ENCODE results near the gene BHLHE40.
"Not testable (repeated sequence)": the region's sequence is repeated elsewhere in the genome, so short reads cannot be mapped to it uniquely, and the experiment has no call there.

Gene BHLHE40

DNA sequence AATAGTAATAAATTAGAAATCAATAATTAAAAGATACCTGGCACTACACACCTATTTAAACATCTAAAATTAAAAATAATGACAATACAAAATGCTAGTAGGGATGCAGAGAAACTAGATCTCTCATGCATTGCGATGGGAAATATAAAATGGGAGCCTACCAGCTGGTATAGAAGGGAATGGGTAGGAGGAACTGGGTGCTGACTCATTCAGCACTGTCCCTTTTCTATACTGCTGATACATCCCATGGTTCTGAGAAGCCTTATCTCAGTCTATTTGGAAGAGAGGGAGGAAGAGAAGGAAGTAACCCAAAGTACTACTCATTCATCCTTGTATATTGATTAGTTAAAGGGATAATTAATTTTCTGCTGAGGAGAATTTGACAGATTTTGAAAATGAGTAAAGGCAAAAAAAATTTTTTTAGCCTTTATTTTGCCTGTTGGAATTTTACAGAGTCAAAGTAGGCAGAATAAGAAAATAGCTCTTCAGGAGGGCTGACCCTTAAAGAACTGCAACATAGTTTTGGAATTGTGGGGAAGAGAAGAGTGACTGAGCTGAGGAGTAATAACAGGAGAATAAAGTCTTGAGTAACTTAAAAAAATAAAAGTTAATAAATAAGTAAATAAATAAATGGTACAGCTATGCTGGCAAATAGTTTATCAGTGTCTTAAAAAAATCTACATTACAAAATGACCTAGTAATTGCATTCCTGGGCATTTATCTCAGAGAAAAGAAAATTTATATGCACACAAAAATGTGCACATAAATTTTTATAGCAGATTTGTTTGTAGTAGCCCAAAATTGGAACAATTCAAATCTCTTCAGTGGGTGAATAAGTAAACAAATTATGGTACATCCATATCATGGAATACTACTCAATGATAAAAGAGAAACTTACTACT, 15.3 kb upstream of the BHLHE40 start:
- no peak for FAIRE-seq

GRCh38 chr3:4966006-4966405, 13.2 kb upstream of the BHLHE40 start:
- not testable (repeated sequence) for FAIRE-seq

- not testable (repeated sequence) for FAIRE-seq
Observed at GRCh38 chr3:4967683-4968082, 11.6 kb upstream of the BHLHE40 start.

DNA sequence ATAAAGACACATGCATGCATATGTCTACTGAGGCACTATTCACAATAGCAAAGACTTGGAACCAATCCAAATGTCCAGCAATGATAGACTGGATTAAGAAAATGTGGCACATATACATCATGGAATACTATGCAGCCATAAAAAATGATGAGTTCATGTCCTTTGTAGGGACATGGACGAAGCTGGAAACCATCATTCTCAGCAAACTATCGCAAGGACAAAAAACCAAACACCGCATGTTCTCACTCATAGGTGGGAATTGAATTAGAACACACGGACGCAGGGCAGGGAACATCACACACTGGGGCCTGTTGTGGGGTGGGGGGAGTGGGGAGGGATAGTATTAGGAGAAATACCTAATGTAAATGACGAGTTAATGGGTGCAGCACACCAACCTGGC, 7.8 kb upstream of the BHLHE40 start:
- FAIRE-seq = not testable (repeated sequence)

DNA sequence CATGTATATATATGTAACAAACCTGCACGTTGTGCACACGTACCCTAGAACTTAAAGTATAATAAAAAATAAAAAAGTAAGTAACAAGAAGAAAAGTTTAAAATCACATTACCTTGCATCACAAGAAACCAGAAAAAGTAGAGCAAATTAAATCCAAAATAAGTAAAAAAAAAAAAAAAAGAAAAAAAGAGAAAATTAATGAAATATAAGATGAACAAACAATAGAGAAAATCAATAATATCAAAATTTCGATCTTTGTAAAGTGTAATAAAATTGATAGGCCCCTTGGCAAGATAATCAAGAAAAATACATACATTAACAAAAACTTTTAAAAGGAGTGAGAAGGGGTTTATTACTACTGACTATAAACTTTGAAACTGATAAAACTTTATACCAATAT, 7.4 kb upstream of the BHLHE40 start:
- FAIRE-seq = no peak

GRCh38 chr3:4972652-4973643, 6.3 kb upstream of the BHLHE40 start:
- no peak for FAIRE-seq

- no peak for FAIRE-seq
Observed at GRCh38 chr3:4974154-4974553, 5.1 kb upstream of the BHLHE40 start.

GRCh38 chr3:4976109-4976508, 3.1 kb upstream of the BHLHE40 start:
- no peak for FAIRE-seq

- no peak for FAIRE-seq
Observed at GRCh38 chr3:4977001-4977852, 2.0 kb upstream of the BHLHE40 start.

DNA sequence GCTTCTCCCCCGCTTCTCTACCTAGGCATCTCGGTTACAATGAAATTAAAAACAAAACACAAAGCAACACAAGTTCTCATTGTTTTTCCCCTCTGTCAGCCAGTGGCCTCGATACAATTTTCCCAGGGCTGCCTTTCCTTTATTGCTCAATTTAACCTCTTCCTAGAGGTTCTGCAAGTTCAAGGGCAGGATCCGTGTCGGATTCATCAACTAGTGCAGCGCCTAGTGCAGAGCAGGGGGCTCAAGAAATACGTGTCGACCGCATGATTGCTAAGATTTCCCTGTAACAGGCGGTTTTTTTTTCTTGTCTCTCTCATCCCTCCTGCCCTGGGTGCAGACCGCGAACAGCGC, 1.4 kb upstream of the BHLHE40 start:
- FAIRE-seq = no peak

GRCh38 chr3:4978204-4978965, 852 bp upstream of the BHLHE40 start:
- FAIRE-seq = no peak

GRCh38 chr3:4978966-4979427, 240 bp upstream of the BHLHE40 start:
- no peak for FAIRE-seq

- FAIRE-seq = no peak
Observed at GRCh38 chr3:4980229-4981203, 1.3 kb downstream of the BHLHE40 start.

DNA sequence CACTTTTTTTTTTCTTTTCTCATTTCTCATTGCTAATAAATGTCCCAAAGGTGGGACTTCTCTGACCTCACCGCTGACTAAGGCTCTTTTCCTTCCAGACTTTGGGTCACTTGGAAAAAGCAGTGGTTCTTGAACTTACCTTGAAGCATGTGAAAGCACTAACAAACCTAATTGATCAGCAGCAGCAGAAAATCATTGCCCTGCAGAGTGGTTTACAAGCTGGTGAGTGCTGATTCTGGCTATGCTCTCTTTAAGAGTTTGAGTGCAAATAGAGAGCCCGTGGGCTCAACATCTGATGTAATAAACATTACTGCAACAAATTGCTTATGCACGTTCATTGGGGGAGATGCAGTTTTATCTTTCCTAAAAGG, 2.0 kb downstream of the BHLHE40 start:
- FAIRE-seq = no peak

GRCh38 chr3:4981665-4982494, 2.6 kb downstream of the BHLHE40 start:
- FAIRE-seq = no peak

- FAIRE-seq = no peak
Observed at GRCh38 chr3:4982773-4983738, 3.8 kb downstream of the BHLHE40 start.

GRCh38 chr3:4983739-4984510, 4.7 kb downstream of the BHLHE40 start:
- FAIRE-seq = no peak

GRCh38 chr3:4984511-4984864, 5.3 kb downstream of the BHLHE40 start:
- no peak for FAIRE-seq
